Upper lobe of right lung (tissue), 1 donor: ENCODE measurements around the gene TNFRSF9. TPM values are rescaled to one million over a fixed set of nuclear protein-coding genes. Genes with fewer than 3 reads are reported as not detected.
A peak's percentile ranks its signal among the peaks of the same experiment; 100 is the strongest.
"Not testable (repeated sequence)": the region's sequence is repeated elsewhere in the genome, so short reads cannot be mapped to it uniquely, and the experiment has no call there.

Source experiments
- ATAC-seq: fragments of 200-7000 bp; cut with Tn5 transposase; one replicate; pipeline ENCODE4 v1.9.1; 2020; ENCODE audit warnings: mild to moderate bottlenecking, moderate library complexity
- DNase-seq: peaks from one replicate; pipeline ENCODE4 v3.0.0-alpha.2; 2020
- H3K27ac ChIP-seq: fragments of 200-600 bp; one replicate; pipeline ENCODE4 v1.8.0; 2022
- H3K27me3 ChIP-seq: fragments of 200-600 bp; one replicate; pipeline ENCODE4 v1.8.0; 2022; ENCODE audit warnings: mild to moderate bottlenecking
- H3K36me3 ChIP-seq: fragments of 200-600 bp; one replicate; pipeline ENCODE4 v1.8.0; 2022
- H3K4me1 ChIP-seq: fragments of 200-600 bp; one replicate; pipeline ENCODE4 v1.8.0; 2022
- H3K4me3 ChIP-seq: fragments of 200-600 bp; one replicate; pipeline ENCODE4 v1.8.0; 2022; ENCODE audit warnings: mild to moderate bottlenecking
- H3K9me3 ChIP-seq: fragments of 200-600 bp; one replicate; pipeline ENCODE4 v1.8.0; 2022
- CTCF ChIP-seq: fragments of 200-600 bp; IDR thresholded peaks from one replicate; pipeline ENCODE4 v1.8.0; 2022; ENCODE audit warnings: antibody characterized with exemption
- intact Hi-C: fragments of 100-400 bp; cut with DNase I; formaldehyde crosslinking; loops from one replicate; pipeline ENCODE4 v1.11.0; 2022
- total RNA-seq: library from RNA; stranded (reverse); fragmentation: NEBNext Ultra II Directional; extraction: Animal tissue kit (Norgen Biotek cat#: 25700); gene quantifications from one replicate; pipeline ENCODE4 v1.2.1, GENCODE V29; 2021
- donor health status: DM: no; HTN: yes; CAD: no; lungs with severe emphysema.

TNFRSF9 gene
- total RNA-seq, 1 donor from 2014 or later: 0.49 TPM

- Histone ChIP-seq H3K4me3 (no peak overlapping the region), H3K4me1 (no peaks in the 10 kb centered on the region), H3K9me3 (no peaks in the 10 kb centered on the region), H3K27ac (no peak overlapping the region), H3K36me3 (no peaks in the 10 kb centered on the region), H3K27me3 (peaks cover 13% of the 10 kb centered on the region)
- no peak for TF ChIP-seq CTCF
- no peak for DNase-seq
- intact Hi-C loops: no loop called here
- ATAC-seq: no peak
Observed at GRCh38 chr1:7921796-7922195, 18.8 kb downstream of the TNFRSF9 start.

GRCh38 chr1:7919880-7920279, 20.8 kb downstream of the TNFRSF9 start:
- no peak overlapping the region for H3K4me3 ChIP-seq
- no peaks in the 10 kb centered on the region for H3K4me1 ChIP-seq
- H3K9me3 ChIP-seq: no peaks in the 10 kb centered on the region
- no peaks in the 10 kb centered on the region for H3K36me3 ChIP-seq
- no peak for TF ChIP-seq CTCF
- peaks cover 4% of the 10 kb centered on the region for H3K27me3 ChIP-seq
- intact Hi-C loops: no loop called here
- no peak overlapping the region for H3K27ac ChIP-seq
- ATAC-seq: no peak
- DNase-seq: no peak

- H3K4me3 ChIP-seq, H3K27me3 ChIP-seq, H3K27ac ChIP-seq, DNase-seq, H3K9me3 ChIP-seq, ATAC-seq, H3K4me1 ChIP-seq, H3K36me3 ChIP-seq, intact Hi-C loops: not testable (repeated sequence)
Observed at GRCh38 chr1:7917971-7918370, 22.7 kb downstream of the TNFRSF9 start.

- DNase-seq (no peak), ATAC-seq (no peak)
- no peaks in the 10 kb centered on the region for H3K9me3 ChIP-seq
- intact Hi-C loops: no loop called here
- TF ChIP-seq CTCF: no peak
- no peaks in the 10 kb centered on the region for H3K4me1 ChIP-seq
- no peaks in the 10 kb centered on the region for H3K36me3 ChIP-seq
- H3K4me3 ChIP-seq: no peak overlapping the region
- no peak overlapping the region for H3K27ac ChIP-seq
- peaks cover 4% of the 10 kb centered on the region for H3K27me3 ChIP-seq
Observed at GRCh38 chr1:7916501-7916830, 24.2 kb downstream of the TNFRSF9 start.

- DNase-seq: no peak
- TF ChIP-seq CTCF: no peak
- peaks cover 4% of the 10 kb centered on the region for H3K27me3 ChIP-seq
- no peaks in the 10 kb centered on the region for H3K9me3 ChIP-seq
- H3K36me3 ChIP-seq: no peaks in the 10 kb centered on the region
- intact Hi-C loops: no loop called here
- no peak for ATAC-seq
- no peak overlapping the region for H3K4me3 ChIP-seq
- H3K27ac ChIP-seq: no peak overlapping the region
- H3K4me1 ChIP-seq: no peaks in the 10 kb centered on the region
Observed at GRCh38 chr1:7915826-7916500, 24.7 kb downstream of the TNFRSF9 start.

GRCh38 chr1:7912743-7913557, 27.7 kb downstream of the TNFRSF9 start:
- Histone ChIP-seq H3K4me1 (no peaks in the 10 kb centered on the region), H3K36me3 (no peaks in the 10 kb centered on the region), H3K27ac (no peak overlapping the region), H3K9me3 (no peaks in the 10 kb centered on the region), H3K4me3 (no peak overlapping the region), H3K27me3 (peaks cover 4% of the 10 kb centered on the region)
- TF ChIP-seq CTCF: no peak
- DNase-seq (no peak), ATAC-seq (peak; percentile 36)
- intact Hi-C loops: no loop called here
